SK-N-SH (cell line): Measurements from ENCODE around the gene KANSL3. TPM values are rescaled to one million over a fixed set of nuclear protein-coding genes. Genes with fewer than 3 reads are reported as not detected.

ENCODE experiments used
- CTCF ChIA-PET: fragments of 300-600, 350-600 bp; formaldehyde crosslinking; extraction: SDS; loops from one replicate; lab custom pipeline; 2021; lab: Yijun Ruan, JAX
- POLR2A ChIA-PET: fragments of 350-600 bp; sonication (Branson Sonifier 250); formaldehyde crosslinking; extraction: SDS; loops from one replicate; lab custom pipeline; 2020; ENCODE audit warnings: antibody characterized with exemption, inconsistent platforms; lab: Yijun Ruan, JAX
- DNase-seq: peaks from one replicate; pipeline ENCODE4 v3.0.0; 2012
- H2AFZ ChIP-seq: fragments of 200-600 bp; sonication (generic); 2 replicates; pipeline ENCODE4 v1.8.1; 2016; ENCODE audit warnings: antibody characterized with exemption, mild to moderate bottlenecking, low read depth
- H3F3A ChIP-seq: fragments of 200-600 bp; sonication (generic); replicated peaks from 2 replicates; pipeline ENCODE3; 2016; ENCODE audit warnings: antibody characterized with exemption, mild to moderate bottlenecking; ENCODE audit not compliant: insufficient read depth
- H3K27ac ChIP-seq, 2 experiments: fragments of 200-500 bp in 1 of 2; fragments of 200-600 bp in 1 of 2; sonication (Bioruptor generic) in 1 of 2; sonication (generic), shearing (Covaris generic) in 1 of 2; 2 replicates each; pipeline versions ENCODE4 v1.5.1 to v1.6.1; 2014 to 2016; ENCODE audit warnings: low read depth in 2 of 2, inconsistent platforms in 1 of 2, low read length in 1 of 2, mild to moderate bottlenecking in 1 of 2, mixed read lengths in 1 of 2
- H3K27me3 ChIP-seq: fragments of 200-600 bp; sonication (generic), shearing (Covaris generic); 2 replicates; pipeline ENCODE4 v1.6.1; 2016; ENCODE audit warnings: mixed run types; ENCODE audit not compliant: insufficient read depth
- H3K36me3 ChIP-seq, 2 experiments: fragments of 200-500 bp in 1 of 2; fragments of 200-600 bp in 1 of 2; sonication (Bioruptor generic) in 1 of 2; sonication (generic) in 1 of 2; replicated peaks in 1 of 2; 2 replicates each; pipeline versions ENCODE3 to v1.5.1; 2014 to 2016; ENCODE audit warnings: low read length in 1 of 2, mild to moderate bottlenecking in 1 of 2; ENCODE audit not compliant: insufficient read depth in 2 of 2, control insufficient read depth in 1 of 2
- H3K4me1 ChIP-seq, 2 experiments: fragments of 200-500 bp in 1 of 2; fragments of 200-600 bp in 1 of 2; sonication (Bioruptor generic) in 1 of 2; sonication (generic), shearing (Covaris generic) in 1 of 2; 2 replicates each; pipeline versions ENCODE4 v1.5.1 to v1.6.1; 2014 to 2016; ENCODE audit warnings: low read depth in 1 of 2, low read length in 1 of 2, mixed run types in 1 of 2; ENCODE audit not compliant: insufficient read depth in 2 of 2, control insufficient read depth in 1 of 2
- H3K4me2 ChIP-seq: fragments of 200-600 bp; sonication (generic), shearing (Covaris generic); 2 replicates; pipeline ENCODE4 v1.6.1; 2017; ENCODE audit warnings: mixed run types
- H3K4me3 ChIP-seq, 2 experiments: fragments of 200-500 bp in 1 of 2; fragments of 200-600 bp in 1 of 2; sonication (Bioruptor generic) in 1 of 2; sonication (generic), shearing (Covaris generic) in 1 of 2; 2 replicates each; pipeline versions ENCODE4 v1.5.1 to v1.8.1; 2014 to 2016; ENCODE audit warnings: low read depth in 2 of 2, inconsistent platforms in 1 of 2, low read length in 1 of 2, mild to moderate bottlenecking in 1 of 2, mixed read lengths in 1 of 2, moderate library complexity in 1 of 2
- H3K79me2 ChIP-seq: fragments of 200-600 bp; sonication (generic); 2 replicates; pipeline ENCODE4 v1.8.1; 2017; ENCODE audit warnings: mild to moderate bottlenecking; ENCODE audit not compliant: insufficient read depth
- H3K9ac ChIP-seq: fragments of 200-600 bp; sonication (generic); 2 replicates; pipeline ENCODE4 v1.6.1; 2017; ENCODE audit warnings: mixed run types
- H3K9me2 ChIP-seq: fragments of 200-600 bp; sonication (generic); 2 replicates; pipeline ENCODE4 v1.6.1; 2017; ENCODE audit warnings: mixed run types
- H3K9me3 ChIP-seq: fragments of 200-600 bp; sonication (generic); 2 replicates; pipeline ENCODE4 v1.6.1; 2017; ENCODE audit warnings: mixed run types, mild to moderate bottlenecking, moderate library complexity
- H4K20me1 ChIP-seq: fragments of 200-600 bp; sonication (generic); 2 replicates; pipeline ENCODE4 v1.6.1; 2017; ENCODE audit warnings: mild to moderate bottlenecking, mixed run types; ENCODE audit not compliant: insufficient read depth
- GABPA ChIP-seq: IDR thresholded peaks from 2 replicates; pipeline ENCODE4 v1.4.0; 2012; ENCODE audit warnings: low read depth, mild to moderate bottlenecking
- MEF2A ChIP-seq: IDR thresholded peaks from 2 replicates; pipeline ENCODE4 v1.4.0; 2012; ENCODE audit warnings: low read depth, borderline replicate concordance
- POLR2AphosphoS5 ChIP-seq: IDR thresholded peaks from 2 replicates; pipeline ENCODE4 v1.6.1; 2012; ENCODE audit warnings: low read depth, low read length
- RAD21 ChIP-seq: IDR thresholded peaks from 2 replicates; pipeline ENCODE4 v1.6.1; 2012; ENCODE audit warnings: mild to moderate bottlenecking, low read length
- RCOR1 ChIP-seq: fragments of 150-350 bp; IDR thresholded peaks from 2 replicates; pipeline ENCODE4 v1.6.1; 2017; ENCODE audit warnings: antibody characterized with exemption, low read length
- RFX5 ChIP-seq: IDR thresholded peaks from 2 replicates; pipeline ENCODE4 v1.6.1; 2012; ENCODE audit warnings: mild to moderate bottlenecking, improper control_type of control experiment, low read length
- SMC3 ChIP-seq: IDR thresholded peaks from 2 replicates; pipeline ENCODE4 v1.6.1; 2012; ENCODE audit warnings: low read depth, low read length, improper control_type of control experiment
- TCF12 ChIP-seq: IDR thresholded peaks from 2 replicates; pipeline ENCODE4 v1.4.0; 2012
- YY1 ChIP-seq: IDR thresholded peaks from 2 replicates; pipeline ENCODE4 v1.4.0; 2012; ENCODE audit warnings: low read depth, mild to moderate bottlenecking
- WGBS: methylation state at CpG from one replicate; pipeline ENCODE4 v1.1.6; 2017; ENCODE audit warnings: low lambda C conversion rate; 5-methylcytosine and 5-hydroxymethylcytosine counted together
- polyA plus RNA-seq, 3 experiments: library from polyadenylated mRNA; depleted of rRNA; stranded (reverse); fragments of >200 nt; gene quantifications; 2 replicates each; pipeline ENCODE4 v1.2.3, GENCODE V29; 2012
- TF ChIP-seq, protein P1 (sequence below): IDR thresholded peaks from 2 replicates; pipeline ENCODE4; 2012
- TF ChIP-seq, protein P2 (sequence below): IDR thresholded peaks from 2 replicates; pipeline ENCODE4 v1.4.0; 2012; ENCODE audit warnings: low read depth
- TF ChIP-seq, protein P3 (sequence below): fragments of 150-350 bp; IDR thresholded peaks from 2 replicates; pipeline ENCODE4 v1.6.1; 2016; ENCODE audit warnings: mild to moderate bottlenecking, low read depth, low read length
- TF ChIP-seq, protein P4 (sequence below): fragments of 200-600 bp; sonication (generic); IDR thresholded peaks from 2 replicates; pipeline ENCODE4 v1.6.1; 2017; ENCODE audit warnings: antibody characterized with exemption, mild to moderate bottlenecking, moderate library complexity
- TF ChIP-seq, protein P5 (sequence below): fragments of 150-350 bp; IDR thresholded peaks from 2 replicates; pipeline ENCODE4 v1.6.1; 2017; ENCODE audit warnings: antibody characterized with exemption, low read length, low read depth, borderline replicate concordance
- TF ChIP-seq, protein P6 (sequence below): IDR thresholded peaks from 2 replicates; pipeline ENCODE4 v1.6.1; 2012; ENCODE audit warnings: mild to moderate bottlenecking, low read depth, low read length, moderate library complexity

Gene KANSL3
- polyA plus RNA-seq, 1 of the 3 experiments (the other 2 are of a cell fraction), result 10.7 TPM

DNA sequence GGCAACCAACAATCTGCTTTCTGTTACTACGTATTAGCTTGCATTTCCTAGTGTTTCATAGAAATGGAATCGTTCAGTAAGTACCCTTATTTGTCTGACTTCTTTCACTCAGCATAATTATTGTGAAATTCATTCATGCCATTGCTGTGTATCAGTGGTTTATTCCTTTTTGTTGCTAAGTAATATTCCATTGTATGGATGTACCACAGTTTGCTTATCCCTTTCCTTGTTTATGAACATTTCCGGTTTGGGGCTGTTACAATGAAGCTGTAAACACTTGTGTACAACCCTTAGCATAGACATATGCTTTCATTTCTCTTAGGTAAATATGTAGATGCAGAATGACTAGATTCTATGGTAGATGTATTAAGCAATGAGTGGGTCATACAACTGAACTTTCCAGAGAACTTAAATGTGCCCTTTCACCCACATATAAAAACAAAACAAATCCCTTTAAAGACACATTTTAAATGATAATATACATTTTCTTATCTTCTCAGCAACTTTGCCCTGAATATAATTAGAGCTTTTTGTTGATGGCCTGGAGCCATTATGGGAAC, 26.3 kb upstream of the KANSL3 start (continued):
- TF ChIP-seq, protein P1, sequence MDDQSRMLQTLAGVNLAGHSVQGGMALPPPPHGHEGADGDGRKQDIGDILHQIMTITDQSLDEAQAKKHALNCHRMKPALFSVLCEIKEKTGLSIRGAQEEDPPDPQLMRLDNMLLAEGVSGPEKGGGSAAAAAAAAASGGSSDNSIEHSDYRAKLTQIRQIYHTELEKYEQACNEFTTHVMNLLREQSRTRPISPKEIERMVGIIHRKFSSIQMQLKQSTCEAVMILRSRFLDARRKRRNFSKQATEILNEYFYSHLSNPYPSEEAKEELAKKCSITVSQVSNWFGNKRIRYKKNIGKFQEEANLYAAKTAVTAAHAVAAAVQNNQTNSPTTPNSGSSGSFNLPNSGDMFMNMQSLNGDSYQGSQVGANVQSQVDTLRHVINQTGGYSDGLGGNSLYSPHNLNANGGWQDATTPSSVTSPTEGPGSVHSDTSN, result no peak
- TF ChIP-seq, protein P2, sequence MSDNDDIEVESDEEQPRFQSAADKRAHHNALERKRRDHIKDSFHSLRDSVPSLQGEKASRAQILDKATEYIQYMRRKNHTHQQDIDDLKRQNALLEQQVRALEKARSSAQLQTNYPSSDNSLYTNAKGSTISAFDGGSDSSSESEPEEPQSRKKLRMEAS, result no peak
- TF ChIP-seq YY1, result no peak
- TF ChIP-seq, protein P3, sequence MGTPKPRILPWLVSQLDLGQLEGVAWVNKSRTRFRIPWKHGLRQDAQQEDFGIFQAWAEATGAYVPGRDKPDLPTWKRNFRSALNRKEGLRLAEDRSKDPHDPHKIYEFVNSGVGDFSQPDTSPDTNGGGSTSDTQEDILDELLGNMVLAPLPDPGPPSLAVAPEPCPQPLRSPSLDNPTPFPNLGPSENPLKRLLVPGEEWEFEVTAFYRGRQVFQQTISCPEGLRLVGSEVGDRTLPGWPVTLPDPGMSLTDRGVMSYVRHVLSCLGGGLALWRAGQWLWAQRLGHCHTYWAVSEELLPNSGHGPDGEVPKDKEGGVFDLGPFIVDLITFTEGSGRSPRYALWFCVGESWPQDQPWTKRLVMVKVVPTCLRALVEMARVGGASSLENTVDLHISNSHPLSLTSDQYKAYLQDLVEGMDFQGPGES, result no peak
- TF ChIP-seq, protein P4, sequence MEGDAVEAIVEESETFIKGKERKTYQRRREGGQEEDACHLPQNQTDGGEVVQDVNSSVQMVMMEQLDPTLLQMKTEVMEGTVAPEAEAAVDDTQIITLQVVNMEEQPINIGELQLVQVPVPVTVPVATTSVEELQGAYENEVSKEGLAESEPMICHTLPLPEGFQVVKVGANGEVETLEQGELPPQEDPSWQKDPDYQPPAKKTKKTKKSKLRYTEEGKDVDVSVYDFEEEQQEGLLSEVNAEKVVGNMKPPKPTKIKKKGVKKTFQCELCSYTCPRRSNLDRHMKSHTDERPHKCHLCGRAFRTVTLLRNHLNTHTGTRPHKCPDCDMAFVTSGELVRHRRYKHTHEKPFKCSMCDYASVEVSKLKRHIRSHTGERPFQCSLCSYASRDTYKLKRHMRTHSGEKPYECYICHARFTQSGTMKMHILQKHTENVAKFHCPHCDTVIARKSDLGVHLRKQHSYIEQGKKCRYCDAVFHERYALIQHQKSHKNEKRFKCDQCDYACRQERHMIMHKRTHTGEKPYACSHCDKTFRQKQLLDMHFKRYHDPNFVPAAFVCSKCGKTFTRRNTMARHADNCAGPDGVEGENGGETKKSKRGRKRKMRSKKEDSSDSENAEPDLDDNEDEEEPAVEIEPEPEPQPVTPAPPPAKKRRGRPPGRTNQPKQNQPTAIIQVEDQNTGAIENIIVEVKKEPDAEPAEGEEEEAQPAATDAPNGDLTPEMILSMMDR, result no peak

DNA sequence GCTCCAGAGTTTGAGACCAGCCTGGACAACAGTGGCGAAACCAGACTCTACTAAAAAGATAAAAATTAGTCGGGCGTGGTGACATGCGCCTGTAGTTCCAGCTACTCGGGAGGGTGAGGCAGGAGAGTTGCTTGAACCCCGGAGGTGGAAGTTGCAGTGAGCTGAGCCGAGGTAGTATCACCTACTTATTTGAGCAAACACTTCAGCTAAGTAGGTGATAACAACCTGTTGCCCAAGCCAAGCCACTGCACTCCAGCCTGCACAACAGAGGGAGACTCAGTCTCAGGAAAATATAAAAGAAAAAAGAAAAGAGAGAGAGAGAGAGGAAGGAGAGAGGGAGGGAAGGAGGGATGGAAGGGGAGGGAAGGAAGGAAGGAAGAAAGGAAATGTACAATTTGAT, 25.7 kb upstream of the KANSL3 start:
- ChIA-PET POLR2A (no interaction called here), CTCF (no interaction called here)
- H3K9me2 ChIP-seq, result no peaks in the 10 kb centered on the region
- no peak for DNase-seq
- peaks cover 7% of the 10 kb centered on the region for H3F3A ChIP-seq
- no peak overlapping the region for H2AFZ ChIP-seq
- no peaks in the 10 kb centered on the region for H3K79me2 ChIP-seq
- TF ChIP-seq, protein P5, sequence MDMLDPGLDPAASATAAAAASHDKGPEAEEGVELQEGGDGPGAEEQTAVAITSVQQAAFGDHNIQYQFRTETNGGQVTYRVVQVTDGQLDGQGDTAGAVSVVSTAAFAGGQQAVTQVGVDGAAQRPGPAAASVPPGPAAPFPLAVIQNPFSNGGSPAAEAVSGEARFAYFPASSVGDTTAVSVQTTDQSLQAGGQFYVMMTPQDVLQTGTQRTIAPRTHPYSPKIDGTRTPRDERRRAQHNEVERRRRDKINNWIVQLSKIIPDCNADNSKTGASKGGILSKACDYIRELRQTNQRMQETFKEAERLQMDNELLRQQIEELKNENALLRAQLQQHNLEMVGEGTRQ, result no peak
- TF ChIP-seq RCOR1, result no peak
- TF ChIP-seq, protein P2, result no peak
- TF ChIP-seq, protein P6, sequence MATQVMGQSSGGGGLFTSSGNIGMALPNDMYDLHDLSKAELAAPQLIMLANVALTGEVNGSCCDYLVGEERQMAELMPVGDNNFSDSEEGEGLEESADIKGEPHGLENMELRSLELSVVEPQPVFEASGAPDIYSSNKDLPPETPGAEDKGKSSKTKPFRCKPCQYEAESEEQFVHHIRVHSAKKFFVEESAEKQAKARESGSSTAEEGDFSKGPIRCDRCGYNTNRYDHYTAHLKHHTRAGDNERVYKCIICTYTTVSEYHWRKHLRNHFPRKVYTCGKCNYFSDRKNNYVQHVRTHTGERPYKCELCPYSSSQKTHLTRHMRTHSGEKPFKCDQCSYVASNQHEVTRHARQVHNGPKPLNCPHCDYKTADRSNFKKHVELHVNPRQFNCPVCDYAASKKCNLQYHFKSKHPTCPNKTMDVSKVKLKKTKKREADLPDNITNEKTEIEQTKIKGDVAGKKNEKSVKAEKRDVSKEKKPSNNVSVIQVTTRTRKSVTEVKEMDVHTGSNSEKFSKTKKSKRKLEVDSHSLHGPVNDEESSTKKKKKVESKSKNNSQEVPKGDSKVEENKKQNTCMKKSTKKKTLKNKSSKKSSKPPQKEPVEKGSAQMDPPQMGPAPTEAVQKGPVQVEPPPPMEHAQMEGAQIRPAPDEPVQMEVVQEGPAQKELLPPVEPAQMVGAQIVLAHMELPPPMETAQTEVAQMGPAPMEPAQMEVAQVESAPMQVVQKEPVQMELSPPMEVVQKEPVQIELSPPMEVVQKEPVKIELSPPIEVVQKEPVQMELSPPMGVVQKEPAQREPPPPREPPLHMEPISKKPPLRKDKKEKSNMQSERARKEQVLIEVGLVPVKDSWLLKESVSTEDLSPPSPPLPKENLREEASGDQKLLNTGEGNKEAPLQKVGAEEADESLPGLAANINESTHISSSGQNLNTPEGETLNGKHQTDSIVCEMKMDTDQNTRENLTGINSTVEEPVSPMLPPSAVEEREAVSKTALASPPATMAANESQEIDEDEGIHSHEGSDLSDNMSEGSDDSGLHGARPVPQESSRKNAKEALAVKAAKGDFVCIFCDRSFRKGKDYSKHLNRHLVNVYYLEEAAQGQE, result no peak
- no peak for TF ChIP-seq TCF12
- no peak for TF ChIP-seq SMC3
- TF ChIP-seq YY1, result no peak
- TF ChIP-seq GABPA, result no peak
- TF ChIP-seq RAD21, result no peak
- TF ChIP-seq MEF2A, result no peak
- no peak for TF ChIP-seq RFX5
- TF ChIP-seq POLR2AphosphoS5, result no peak
- H3K4me3 ChIP-seq, result no peak overlapping the region
- H3K27ac ChIP-seq, result no peak overlapping the region
- no peak overlapping the region for H3K4me2 ChIP-seq
- no peaks in the 10 kb centered on the region for H3K27me3 ChIP-seq
- no peaks in the 10 kb centered on the region for H3K9me3 ChIP-seq
- H4K20me1 ChIP-seq, result no peaks in the 10 kb centered on the region
- peaks cover 0 to 14% of the 10 kb centered on the region in 2 experiments; a peak in 2 of 4 replicates for H3K4me1 ChIP-seq
- WGBS, result 58% methylated on average over 7 of the region's 7 CpGs
- H3K36me3 ChIP-seq, result no peaks in the 10 kb centered on the region
- H3K9ac ChIP-seq, result no peak overlapping the region
